Liver (tissue), 9 donors: ENCODE measurements around the gene TSPAN32. TPM values are rescaled to one million over a fixed set of nuclear protein-coding genes. Genes with fewer than 3 reads are reported as not detected.
A peak's percentile ranks its signal among the peaks of the same experiment; 100 is the strongest.

Experiments
- DNase-seq: peaks from one replicate; pipeline ENCODE4 v3.0.0-alpha.2; 2017; ENCODE audit warnings: low spot score
- H3K27ac ChIP-seq, 2 donors: one replicate each; pipeline ENCODE4 v1.7.0; 2013; ENCODE audit warnings: inconsistent platforms in 2 of 2, low read length in 2 of 2, control low read depth in 1 of 2, low read depth in 1 of 2, mild to moderate bottlenecking in 1 of 2
- H3K27me3 ChIP-seq, 4 donors: one replicate each; pipeline versions ENCODE4 v1.6.1 to v1.7.0; 2013; ENCODE audit warnings: low read length in 3 of 4, inconsistent platforms in 1 of 4, mild to moderate bottlenecking in 1 of 4, moderate library complexity in 1 of 4; ENCODE audit not compliant: control insufficient read depth in 4 of 4, insufficient read depth in 4 of 4
- H3K36me3 ChIP-seq, 4 donors: one replicate each; pipeline versions ENCODE4 v1.6.1 to v1.7.0; 2013; ENCODE audit warnings: low read length in 3 of 4, mild to moderate bottlenecking in 3 of 4, low read depth in 1 of 4, moderate library complexity in 1 of 4; ENCODE audit not compliant: control insufficient read depth in 4 of 4, insufficient read depth in 3 of 4
- H3K4me1 ChIP-seq, 4 donors: one replicate each; pipeline versions ENCODE4 v1.6.1 to v1.7.0; 2013; ENCODE audit warnings: low read length in 3 of 4, mild to moderate bottlenecking in 3 of 4, moderate library complexity in 1 of 4; ENCODE audit not compliant: control insufficient read depth in 4 of 4, insufficient read depth in 4 of 4
- H3K4me3 ChIP-seq, 3 donors: one replicate each; pipeline versions ENCODE4 v1.6.1 to v1.7.0; 2013; ENCODE audit warnings: low read length in 3 of 3, control low read depth in 1 of 3, low read depth in 1 of 3, mild to moderate bottlenecking in 1 of 3
- H3K9ac ChIP-seq, 2 donors: one replicate each; pipeline ENCODE4 v1.7.0; 2013; ENCODE audit warnings: low read length in 2 of 2, mild to moderate bottlenecking in 2 of 2, moderate library complexity in 2 of 2, control low read depth in 1 of 2, low read depth in 1 of 2
- H3K9me3 ChIP-seq, 4 donors: one replicate each; pipeline versions ENCODE4 v1.6.1 to v1.7.0; 2013; ENCODE audit warnings: low read length in 3 of 4; ENCODE audit not compliant: control insufficient read depth in 4 of 4
- FOXA1 ChIP-seq: IDR thresholded peaks from 2 replicates; pipeline ENCODE4 v1.6.1; 2016; ENCODE audit warnings: antibody characterized with exemption
- JUND ChIP-seq, 2 donors: IDR thresholded peaks; 2 replicates each; pipeline ENCODE4 v1.6.1; 2016; ENCODE audit warnings: antibody characterized with exemption in 2 of 2
- MAX ChIP-seq: IDR thresholded peaks from 2 replicates; pipeline ENCODE4 v1.6.1; 2016; ENCODE audit warnings: antibody characterized with exemption
- NR2F2 ChIP-seq: IDR thresholded peaks from 2 replicates; pipeline ENCODE4 v1.6.1; 2016; ENCODE audit warnings: antibody characterized with exemption
- RAD21 ChIP-seq, 2 donors: IDR thresholded peaks; 2 replicates each; pipeline ENCODE4 v1.6.1; 2016; ENCODE audit warnings: antibody characterized with exemption in 2 of 2, mild to moderate bottlenecking in 2 of 2
- REST ChIP-seq: IDR thresholded peaks from 2 replicates; pipeline ENCODE4 v1.6.1; 2016; ENCODE audit warnings: antibody characterized with exemption, mild to moderate bottlenecking
- RXRA ChIP-seq, 2 donors: IDR thresholded peaks; 2 replicates each; pipeline ENCODE4 v1.6.1; 2017 to 2018; ENCODE audit warnings: antibody characterized with exemption in 2 of 2, mild to moderate bottlenecking in 1 of 2
- SP1 ChIP-seq: IDR thresholded peaks from 2 replicates; pipeline ENCODE4 v1.6.1; 2018; ENCODE audit warnings: antibody characterized with exemption, mild to moderate bottlenecking
- YY1 ChIP-seq: IDR thresholded peaks from 2 replicates; pipeline ENCODE4 v1.6.1; 2016; ENCODE audit warnings: antibody characterized with exemption, mild to moderate bottlenecking
- ZBTB33 ChIP-seq: IDR thresholded peaks from 2 replicates; pipeline ENCODE4 v1.6.1; 2016; ENCODE audit warnings: antibody characterized with exemption
- WGBS: extraction: QIAGEN DNeasy Blood & Tissue Kit; methylation state at CpG from one replicate; pipeline ENCODE4 v1.1.7; 2013; 5-methylcytosine and 5-hydroxymethylcytosine counted together
- polyA plus RNA-seq, 2 donors: library from polyadenylated mRNA; stranded (reverse) in 1 of 2; unstranded in 1 of 2; fragments of 200-250 nt in 1 of 2; fragments of >200 nt in 1 of 2; fragmentation: Nextera tagmentation in 1 of 2; extraction: Ambion mirVana in 1 of 2; gene quantifications; one replicate each; pipeline versions ENCODE4 v1.2.1 to v1.2.3, GENCODE V29; 2013 to 2015
- total RNA-seq, 2 donors: library from RNA; depleted of rRNA; stranded (reverse); fragments of >200 nt; gene quantifications; one replicate each; pipeline ENCODE4 v1.2.3, GENCODE V29; 2014
- TF ChIP-seq, protein P1 (sequence below): IDR thresholded peaks from 2 replicates; pipeline ENCODE4 v1.6.1; 2016; ENCODE audit warnings: antibody characterized with exemption
- donor health status: healthy.
- donor health status: healthy.
- donor health status: healthy.
- donor health status: healthy.
- donor health status: healthy.

Gene TSPAN32
- total and polyA plus RNA-seq, 4 donors: 0.25 to 71.4 (median 0.45) TPM

- TF ChIP-seq REST: no peak
- no peak for TF ChIP-seq NR2F2
- no peak for TF ChIP-seq MAX
- no peak for TF ChIP-seq FOXA1
- TF ChIP-seq YY1: no peak
- TF ChIP-seq RAD21 (IDR thresholded peaks at IDR 0.05): no peak
- TF ChIP-seq SP1: no peak
These were observed 35.1 kb upstream of the TSPAN32 start (continued) for GRCh38 chr11:2266586-2267305.

DNA sequence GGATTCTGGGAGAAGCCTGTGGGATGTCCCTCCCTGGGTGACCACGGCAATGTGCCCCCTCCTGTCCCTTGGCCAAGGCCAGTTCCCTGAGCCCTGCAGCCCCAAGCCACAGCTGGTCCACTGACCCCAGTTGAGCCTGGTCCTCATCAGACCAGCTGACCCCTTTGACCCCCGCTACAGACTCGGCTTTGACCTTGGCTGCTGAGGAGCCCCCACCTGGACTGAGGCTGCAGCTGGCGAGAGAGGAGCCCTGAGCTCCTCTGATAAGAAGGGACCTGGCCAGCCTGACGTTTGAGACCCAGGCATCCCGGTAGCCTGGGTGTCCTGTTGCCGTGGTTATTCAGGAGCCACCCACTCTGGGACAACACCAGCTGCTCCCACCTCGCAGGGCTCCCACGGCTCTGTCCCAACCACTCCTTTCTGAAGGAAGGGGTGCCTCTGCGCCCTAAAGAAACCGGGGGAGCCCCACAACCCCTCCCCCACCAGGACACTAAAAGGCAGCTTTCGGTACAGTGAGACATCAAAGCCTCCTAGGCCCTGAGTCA lies 34.4 kb upstream of the TSPAN32 start:
- peaks cover 6 to 27% (median 14%) of the 10 kb centered on the region in 4 donors for H3K4me1 ChIP-seq
- WGBS: 75% methylated on average over 12 of the region's 12 CpGs
- DNase-seq: peak; percentile 28
- H3K36me3 ChIP-seq: no peaks in the 10 kb centered on the region
- H3K27ac ChIP-seq: no peak overlapping the region
- TF ChIP-seq FOXA1 (no peak), MAX (no peak), RXRA (IDR thresholded peaks at IDR 0.05) (no peak), REST (no peak), RAD21 (IDR thresholded peaks at IDR 0.05) (no peak), YY1 (no peak), ZBTB33 (no peak), JUND (IDR thresholded peaks at IDR 0.05) (no peak)
- TF ChIP-seq, protein P1, sequence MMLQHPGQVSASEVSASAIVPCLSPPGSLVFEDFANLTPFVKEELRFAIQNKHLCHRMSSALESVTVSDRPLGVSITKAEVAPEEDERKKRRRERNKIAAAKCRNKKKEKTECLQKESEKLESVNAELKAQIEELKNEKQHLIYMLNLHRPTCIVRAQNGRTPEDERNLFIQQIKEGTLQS: no peak
- H3K9ac ChIP-seq: no peak overlapping the region
- no peaks in the 10 kb centered on the region for H3K9me3 ChIP-seq
- H3K27me3 ChIP-seq: peaks cover 2 to 27% (median 2%) of the 10 kb centered on the region in 4 donors
- no peak overlapping the region for H3K4me3 ChIP-seq
